ENCODE measurements around the gene ACAP3. TPM values are rescaled to one million over a fixed set of nuclear protein-coding genes. Genes with fewer than 3 reads are reported as not detected.
A peak's percentile ranks its signal among the peaks of the same experiment; 100 is the strongest.

Gene ACAP3
- total RNA-seq, 4 donors from 2014 or later: 78.1 to 156 (median 110) TPM

GRCh38 chr1:1292851-1293250, 14.9 kb downstream of the ACAP3 start:
- TF ChIP-seq CTCF (IDR thresholded peaks at IDR 0.05): no peak
- no peak for TF ChIP-seq POLR2A (IDR thresholded peaks at IDR 0.05)
- no peak overlapping the region for H3K27ac ChIP-seq
- no peak overlapping the region for H3K4me3 ChIP-seq
- peaks cover 0 to 29% (median 0%) of the 10 kb centered on the region in 3 donors for H3K36me3 ChIP-seq
- no peaks in the 10 kb centered on the region for H3K27me3 ChIP-seq
- H3K9me3 ChIP-seq: no peaks in the 10 kb centered on the region
- DNase-seq: no peak
- peaks cover 0 to 16% (median 5%) of the 10 kb centered on the region in 4 donors for H3K4me1 ChIP-seq

- TF ChIP-seq CTCF (IDR thresholded peaks at IDR 0.05) (no peak), POLR2A (IDR thresholded peaks at IDR 0.05) (no peak)
- Histone ChIP-seq H3K36me3 (peaks cover 0 to 28% (median 0%) of the 10 kb centered on the region in 3 donors), H3K27me3 (no peaks in the 10 kb centered on the region), H3K4me3 (no peak overlapping the region), H3K9me3 (no peaks in the 10 kb centered on the region), H3K4me1 (peaks cover 0 to 16% (median 5%) of the 10 kb centered on the region in 4 donors), H3K27ac (no peak overlapping the region)
- no peak for DNase-seq
Measured at GRCh38 chr1:1292442-1292779, 15.3 kb downstream of the ACAP3 start.

GRCh38 chr1:1291548-1292441, 15.9 kb downstream of the ACAP3 start:
- TF ChIP-seq POLR2A (IDR thresholded peaks at IDR 0.05): no peak
- TF ChIP-seq CTCF (IDR thresholded peaks at IDR 0.05): peak; percentile 70 to 87 (median 82)
- Histone ChIP-seq H3K4me1 (peaks cover 0 to 16% (median 5%) of the 10 kb centered on the region in 4 donors), H3K36me3 (peaks cover 0 to 28% (median 0%) of the 10 kb centered on the region in 3 donors), H3K9me3 (no peaks in the 10 kb centered on the region), H3K4me3 (no peak overlapping the region), H3K27ac (no peak overlapping the region), H3K27me3 (no peaks in the 10 kb centered on the region)
- DNase-seq: peak; percentile 79 to 91 (median 87)

- H3K9me3 ChIP-seq: no peaks in the 10 kb centered on the region
- no peak overlapping the region for H3K27ac ChIP-seq
- H3K4me1 ChIP-seq: peaks cover 0 to 22% (median 5%) of the 10 kb centered on the region in 4 donors
- peaks cover 0 to 21% (median 0%) of the 10 kb centered on the region in 3 donors for H3K36me3 ChIP-seq
- DNase-seq: peak in 1 of 3 donors; percentile 67
- H3K4me3 ChIP-seq: no peak overlapping the region
- H3K27me3 ChIP-seq: no peaks in the 10 kb centered on the region
- no peak for TF ChIP-seq POLR2A (IDR thresholded peaks at IDR 0.05)
- no peak for TF ChIP-seq CTCF (IDR thresholded peaks at IDR 0.05)
Measured at GRCh38 chr1:1291023-1291528, 16.7 kb downstream of the ACAP3 start.

GRCh38 chr1:1290238-1290731, 17.4 kb downstream of the ACAP3 start:
- DNase-seq: peak; percentile 72 to 88 (median 84)
- peak; percentile 42 to 82 (median 74) for TF ChIP-seq CTCF (IDR thresholded peaks at IDR 0.05)
- no peak for TF ChIP-seq POLR2A (IDR thresholded peaks at IDR 0.05)
- H3K27ac ChIP-seq: no peak overlapping the region

More at GRCh38 chr1:1290238-1290731, 17.4 kb downstream of the ACAP3 start:
- Histone ChIP-seq H3K9me3 (no peaks in the 10 kb centered on the region), H3K4me3 (no peak overlapping the region), H3K4me1 (peaks cover 0 to 30% (median 5%) of the 10 kb centered on the region in 4 donors), H3K27me3 (no peaks in the 10 kb centered on the region), H3K36me3 (peaks cover 0 to 13% (median 0%) of the 10 kb centered on the region in 3 donors)

All from Peyer's patch (tissue), 4 donors.